Keratinocyte (primary cell): ENCODE results near the gene ACTRT3. TPM values are rescaled to one million over a fixed set of nuclear protein-coding genes. Genes with fewer than 3 reads are reported as not detected.

ENCODE experiments used
- DNase-seq: peaks from one replicate; pipeline ENCODE4 v3.0.0-alpha.2; 2011; ENCODE audit warnings: low read depth, missing footprints, low spot score
- FAIRE-seq: peaks from 2 replicates; lab custom pipeline; 2011; peaks lifted over from hg19 to GRCh38; lab: Jason Lieb, UNC
- H2AFZ ChIP-seq: 2 replicates; pipeline ENCODE4 v1.6.0; 2012; ENCODE audit warnings: low read length, control low read depth, inconsistent platforms; ENCODE audit not compliant: control insufficient read depth
- H3K27ac ChIP-seq: 2 replicates; pipeline ENCODE4 v1.5.1; 2011; ENCODE audit warnings: low read length; ENCODE audit not compliant: control insufficient read depth, insufficient read depth
- H3K27me3 ChIP-seq: 3 replicates; pipeline ENCODE4 v1.6.0; 2011; ENCODE audit warnings: low read length; ENCODE audit not compliant: control insufficient read depth, insufficient read depth; ENCODE audit errors: extremely low read depth
- H3K36me3 ChIP-seq, 2 experiments: 2 replicates in 1 of 2; 3 replicates in 1 of 2; pipeline ENCODE4 v1.5.1; 2011; ENCODE audit warnings: low read length in 2 of 2, mild to moderate bottlenecking in 1 of 2; ENCODE audit not compliant: control insufficient read depth in 2 of 2, insufficient read depth in 2 of 2; ENCODE audit errors: extremely low read depth in 1 of 2
- H3K4me1 ChIP-seq: 3 replicates; pipeline ENCODE4 v1.5.1; 2011; ENCODE audit warnings: low read length; ENCODE audit not compliant: control insufficient read depth, insufficient read depth; ENCODE audit errors: extremely low read depth
- H3K4me2 ChIP-seq: 3 replicates; pipeline ENCODE4 v1.6.0; 2011; ENCODE audit warnings: low read depth, low read length; ENCODE audit not compliant: control insufficient read depth, insufficient read depth; ENCODE audit errors: extremely low read depth
- H3K4me3 ChIP-seq, 3 experiments: fragments of 200-600 bp in 1 of 3; sonication (generic) in 1 of 3; 2 replicates in 2 of 3; 3 replicates in 1 of 3; pipeline ENCODE4 v1.5.1; 2011 to 2016; ENCODE audit warnings: low read length in 3 of 3, mild to moderate bottlenecking in 3 of 3, control low read depth in 2 of 3, inconsistent platforms in 1 of 3, low read depth in 1 of 3, mixed read lengths in 1 of 3, mixed run types in 1 of 3, moderate library complexity in 1 of 3; ENCODE audit not compliant: control insufficient read depth in 2 of 3, insufficient read depth in 2 of 3; ENCODE audit errors: extremely low read depth in 1 of 3
- H3K79me2 ChIP-seq: 2 replicates; pipeline ENCODE4 v1.6.0; 2012; ENCODE audit warnings: low read length; ENCODE audit not compliant: control insufficient read depth, insufficient read depth
- H3K9ac ChIP-seq: 3 replicates; pipeline ENCODE4 v1.6.0; 2011; ENCODE audit warnings: low read length; ENCODE audit not compliant: control insufficient read depth, insufficient read depth; ENCODE audit errors: extremely low read depth
- H3K9me1 ChIP-seq: 3 replicates; pipeline ENCODE4 v1.6.0; 2011; ENCODE audit warnings: low read length; ENCODE audit not compliant: control insufficient read depth, insufficient read depth; ENCODE audit errors: extremely low read depth
- H3K9me3 ChIP-seq: 2 replicates; pipeline ENCODE4 v1.5.1; 2012; ENCODE audit warnings: low read depth, low read length; ENCODE audit not compliant: control insufficient read depth
- H4K20me1 ChIP-seq: 3 replicates; pipeline ENCODE4 v1.6.0; 2011; ENCODE audit warnings: low read length; ENCODE audit not compliant: control insufficient read depth, insufficient read depth; ENCODE audit errors: extremely low read depth
- EZH2 ChIP-seq: IDR thresholded peaks from one replicate; pipeline ENCODE4 v1.6.1; 2012; ENCODE audit warnings: inconsistent platforms, mild to moderate bottlenecking, low read length, moderate library complexity
- dilution Hi-C: fragments of 300-500 bp; cut with MboI; formaldehyde crosslinking; loops from one replicate; pipeline ENCODE4 v1.7.0; 2020; ENCODE audit warnings: low sequenced_read_pairs; ENCODE audit not compliant: extremely low pct_ligation_motif_present
- polyA plus RNA-seq, 5 experiments: library from polyadenylated mRNA; depleted of rRNA in 3 of 5; stranded (reverse) in 3 of 5; stranded (forward) in 1 of 5; unstranded in 1 of 5; fragments of >200 nt; gene quantifications; 1 replicate in 1 of 5; 2 replicates in 3 of 5; 3 replicates in 1 of 5; pipeline versions ENCODE4 v1.2.1 to v1.2.3, GENCODE V29; 2011 to 2012; ENCODE audit warnings: missing spikeins in 2 of 5, low read depth in 1 of 5, low replicate concordance in 1 of 5
- TF ChIP-seq, protein P1 (sequence below), 3 experiments: IDR thresholded peaks in 1 of 3; conservative IDR thresholded peaks in 1 of 3; optimal IDR thresholded peaks in 1 of 3; 2 replicates in 2 of 3; 3 replicates in 1 of 3; pipeline versions ENCODE3 to v1.5.1; 2011; ENCODE audit warnings: low read length in 3 of 3, mild to moderate bottlenecking in 3 of 3, moderate library complexity in 2 of 3, control low read depth in 1 of 3, inconsistent platforms in 1 of 3; ENCODE audit not compliant: insufficient read depth in 2 of 3; ENCODE audit errors: extremely low read depth in 1 of 3

ACTRT3 gene
- polyA plus RNA-seq, 1 donor (not counting 4 experiments of a cell fraction or from before 2014, with no cell fraction given): 2.9 TPM

- dilution Hi-C loops: no loop called here
- no peaks in the 10 kb centered on the region for H3K79me2 ChIP-seq
- no peak overlapping the region for H3K4me2 ChIP-seq
- no peak overlapping the region for H2AFZ ChIP-seq
- H3K9ac ChIP-seq: no peak overlapping the region
- H3K4me1 ChIP-seq: no peaks in the 10 kb centered on the region
- no peak overlapping the region for H3K27ac ChIP-seq
- no peaks in the 10 kb centered on the region for H3K9me1 ChIP-seq
- no peaks in the 10 kb centered on the region for H4K20me1 ChIP-seq
- H3K4me3 ChIP-seq: no peak overlapping the region
- no peaks in the 10 kb centered on the region for H3K27me3 ChIP-seq
- no peak for TF ChIP-seq EZH2
- TF ChIP-seq, protein P1, sequence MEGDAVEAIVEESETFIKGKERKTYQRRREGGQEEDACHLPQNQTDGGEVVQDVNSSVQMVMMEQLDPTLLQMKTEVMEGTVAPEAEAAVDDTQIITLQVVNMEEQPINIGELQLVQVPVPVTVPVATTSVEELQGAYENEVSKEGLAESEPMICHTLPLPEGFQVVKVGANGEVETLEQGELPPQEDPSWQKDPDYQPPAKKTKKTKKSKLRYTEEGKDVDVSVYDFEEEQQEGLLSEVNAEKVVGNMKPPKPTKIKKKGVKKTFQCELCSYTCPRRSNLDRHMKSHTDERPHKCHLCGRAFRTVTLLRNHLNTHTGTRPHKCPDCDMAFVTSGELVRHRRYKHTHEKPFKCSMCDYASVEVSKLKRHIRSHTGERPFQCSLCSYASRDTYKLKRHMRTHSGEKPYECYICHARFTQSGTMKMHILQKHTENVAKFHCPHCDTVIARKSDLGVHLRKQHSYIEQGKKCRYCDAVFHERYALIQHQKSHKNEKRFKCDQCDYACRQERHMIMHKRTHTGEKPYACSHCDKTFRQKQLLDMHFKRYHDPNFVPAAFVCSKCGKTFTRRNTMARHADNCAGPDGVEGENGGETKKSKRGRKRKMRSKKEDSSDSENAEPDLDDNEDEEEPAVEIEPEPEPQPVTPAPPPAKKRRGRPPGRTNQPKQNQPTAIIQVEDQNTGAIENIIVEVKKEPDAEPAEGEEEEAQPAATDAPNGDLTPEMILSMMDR (optimal IDR thresholded peaks at IDR 0.05 in 1 of 3, IDR thresholded peaks at IDR 0.05 in 1 of 3, conservative IDR thresholded peaks at IDR 0.05 in 1 of 3; ENCODE audit: extremely low read depth in 1 of 3, insufficient read depth in 2 of 3, low read length in 3 of 3): no peak
- DNase-seq (no peak), FAIRE-seq (peak; percentile 55)
- peaks cover 7 to 9% of the 10 kb centered on the region in 2 experiments for H3K36me3 ChIP-seq
- no peaks in the 10 kb centered on the region for H3K9me3 ChIP-seq
These were observed 21.5 kb upstream of the ACTRT3 start for GRCh38 chr3:169790687-169791429.

DNA sequence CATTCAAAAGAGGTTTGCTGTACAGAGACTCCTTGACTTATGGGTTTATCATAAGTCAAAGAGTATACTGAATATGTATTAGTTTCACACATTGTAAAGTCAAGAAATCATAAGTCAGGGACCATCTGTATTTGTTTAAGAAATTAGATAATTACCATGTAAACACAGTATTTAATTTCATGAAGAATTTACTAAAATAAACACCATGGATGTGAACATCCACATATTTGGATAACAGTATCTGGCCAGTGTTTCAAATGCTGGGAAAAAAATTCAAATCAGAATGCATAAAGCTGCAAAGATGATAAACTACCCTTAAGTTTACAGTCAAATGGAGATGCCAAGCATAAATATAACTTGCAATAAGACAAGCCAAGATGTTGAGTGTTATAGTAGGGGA, 20.9 kb upstream of the ACTRT3 start:
- H4K20me1 ChIP-seq: no peaks in the 10 kb centered on the region
- dilution Hi-C loops: no loop called here
- no peaks in the 10 kb centered on the region for H3K79me2 ChIP-seq
- no peak for TF ChIP-seq EZH2
- TF ChIP-seq, protein P1 (optimal IDR thresholded peaks at IDR 0.05 in 1 of 3, IDR thresholded peaks at IDR 0.05 in 1 of 3, conservative IDR thresholded peaks at IDR 0.05 in 1 of 3; ENCODE audit: extremely low read depth in 1 of 3, insufficient read depth in 2 of 3, low read length in 3 of 3): no peak
- no peaks in the 10 kb centered on the region for H3K4me1 ChIP-seq
- no peak overlapping the region for H3K9ac ChIP-seq
- DNase-seq (no peak), FAIRE-seq (no peak)
- H3K27ac ChIP-seq: no peak overlapping the region
- H3K27me3 ChIP-seq: no peaks in the 10 kb centered on the region
- no peaks in the 10 kb centered on the region for H3K9me3 ChIP-seq
- H3K4me2 ChIP-seq: no peak overlapping the region
- no peaks in the 10 kb centered on the region for H3K9me1 ChIP-seq
- H3K4me3 ChIP-seq: no peak overlapping the region
- H2AFZ ChIP-seq: no peak overlapping the region
- peaks cover 8 to 9% of the 10 kb centered on the region in 2 experiments for H3K36me3 ChIP-seq
